ENCODE results near the gene HSPB2. TPM values are rescaled to one million over a fixed set of nuclear protein-coding genes. Genes with fewer than 3 reads are reported as not detected.

The HSPB2 gene
- total RNA-seq, 2 experiments from 2014 or later = not detected

DNA sequence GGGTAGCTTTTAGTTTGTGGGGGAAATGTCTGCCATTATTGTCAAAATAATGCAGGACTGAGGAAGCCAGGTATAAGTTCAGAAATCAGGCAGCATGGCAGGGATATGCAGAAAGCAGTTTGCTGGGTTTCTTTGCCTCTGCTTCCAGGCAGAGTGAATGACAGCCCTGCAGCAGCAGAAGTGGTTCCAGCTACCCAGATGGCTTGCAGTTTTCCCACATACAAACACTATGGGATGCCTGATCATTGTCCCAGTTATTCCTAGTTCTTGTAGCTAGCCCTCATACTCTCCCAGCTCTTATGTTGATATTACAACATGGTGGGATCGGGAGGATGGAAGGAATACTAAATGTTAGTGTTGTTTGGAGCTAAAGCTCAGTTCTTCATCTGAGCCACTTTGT is 21.8 kb downstream of the HSPB2 start:
- H3K27me3 Mint-ChIP-seq = no peaks in the 10 kb centered on the region
- H3K4me1 Mint-ChIP-seq (ENCODE audit: low read depth) = peaks cover 51% of the 10 kb centered on the region
- H3K27ac Mint-ChIP-seq = no peak overlapping the region
- H3K36me3 Mint-ChIP-seq (ENCODE audit: low read depth) = no peaks in the 10 kb centered on the region
- no peak overlapping the region for H3K4me3 Mint-ChIP-seq
- no peak for DNase-seq
- TF ChIP-seq, protein P1, sequence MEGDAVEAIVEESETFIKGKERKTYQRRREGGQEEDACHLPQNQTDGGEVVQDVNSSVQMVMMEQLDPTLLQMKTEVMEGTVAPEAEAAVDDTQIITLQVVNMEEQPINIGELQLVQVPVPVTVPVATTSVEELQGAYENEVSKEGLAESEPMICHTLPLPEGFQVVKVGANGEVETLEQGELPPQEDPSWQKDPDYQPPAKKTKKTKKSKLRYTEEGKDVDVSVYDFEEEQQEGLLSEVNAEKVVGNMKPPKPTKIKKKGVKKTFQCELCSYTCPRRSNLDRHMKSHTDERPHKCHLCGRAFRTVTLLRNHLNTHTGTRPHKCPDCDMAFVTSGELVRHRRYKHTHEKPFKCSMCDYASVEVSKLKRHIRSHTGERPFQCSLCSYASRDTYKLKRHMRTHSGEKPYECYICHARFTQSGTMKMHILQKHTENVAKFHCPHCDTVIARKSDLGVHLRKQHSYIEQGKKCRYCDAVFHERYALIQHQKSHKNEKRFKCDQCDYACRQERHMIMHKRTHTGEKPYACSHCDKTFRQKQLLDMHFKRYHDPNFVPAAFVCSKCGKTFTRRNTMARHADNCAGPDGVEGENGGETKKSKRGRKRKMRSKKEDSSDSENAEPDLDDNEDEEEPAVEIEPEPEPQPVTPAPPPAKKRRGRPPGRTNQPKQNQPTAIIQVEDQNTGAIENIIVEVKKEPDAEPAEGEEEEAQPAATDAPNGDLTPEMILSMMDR (IDR thresholded peaks at IDR 0.05) = no peak
- ChIA-PET POLR2A (interaction anchor here (1.2 to 1.4 kb wide), 2 partner anchors 10 to 43 kb away, joined by 3 to 5 read pairs; no protein-coding TSS in a partner anchor), CTCF (interaction anchor here (0.8 to 19.6 kb wide), 7 partner anchors 46 to 346 kb away, joined by 3 to 223 read pairs (median 4); no protein-coding TSS in a partner anchor)
- H3K9me3 Mint-ChIP-seq = no peaks in the 10 kb centered on the region
- no peak for ATAC-seq
- intact Hi-C loops (cut with micrococcal nuclease) = loop anchor here (10.0 kb wide), 1 partner anchor 90 kb away; the partner anchor contains the start of gene DLAT

DNA sequence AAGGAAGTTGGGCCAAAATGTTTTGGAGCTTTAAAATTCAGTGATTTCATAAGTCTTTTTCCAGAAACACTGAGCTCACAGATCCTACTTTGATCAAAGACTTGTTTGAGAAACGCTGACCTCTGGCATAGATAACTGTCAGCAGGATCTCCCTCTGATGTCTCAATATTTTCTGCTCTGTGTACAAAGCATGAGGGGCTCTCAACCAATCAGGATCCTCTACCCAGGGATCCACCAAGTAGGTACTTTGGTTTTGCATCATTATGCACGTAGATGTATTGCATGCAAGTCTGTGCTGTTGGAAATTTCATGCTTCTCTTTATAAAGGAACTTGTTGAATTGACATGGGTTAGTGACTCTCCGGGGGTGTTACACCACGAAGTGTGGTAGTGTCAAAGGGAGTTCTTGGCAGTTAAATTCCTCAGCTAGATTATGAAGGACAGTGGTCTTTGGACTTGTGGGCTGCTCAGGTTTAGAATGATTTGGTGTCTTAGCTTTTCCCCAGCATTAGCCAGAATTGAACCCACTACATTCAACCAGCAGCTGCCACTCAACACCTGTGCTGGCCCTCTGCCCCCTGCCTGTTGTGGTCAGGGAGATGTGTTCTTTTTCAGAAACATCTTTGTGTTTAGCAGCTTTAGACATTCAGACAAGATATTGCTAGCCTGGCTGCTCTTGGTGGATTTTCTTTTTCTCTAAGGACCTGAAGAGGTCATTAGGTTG is 22.9 kb downstream of the HSPB2 start:
- Mint-ChIP-seq H3K9me3 (no peaks in the 10 kb centered on the region), H3K36me3 (ENCODE audit: low read depth) (no peaks in the 10 kb centered on the region), H3K4me1 (ENCODE audit: low read depth) (peaks cover 54% of the 10 kb centered on the region), H3K27ac (peak overlapping the region; percentile 89), H3K4me3 (peak overlapping the region; percentile 26), H3K27me3 (no peaks in the 10 kb centered on the region)
- ChIA-PET POLR2A (interaction anchor here (0.8 to 2.0 kb wide), 5 partner anchors 9 to 151 kb away, joined by 3 to 13 read pairs (median 3); partner anchors contain the start of genes DLAT and TIMM8B), CTCF (interaction anchor here (0.7 to 19.6 kb wide), 7 partner anchors 9 to 121 kb away, joined by 3 to 223 read pairs (median 4); partner anchors contain the start of gene FDXACB1)
- ATAC-seq (peak; percentile 27), DNase-seq (peak; percentile 44)
- intact Hi-C loops (cut with micrococcal nuclease) = loop anchor here (5.0 to 10.0 kb wide), 2 partner anchors 42 to 89 kb away; partner anchors contain the start of gene DLAT
- TF ChIP-seq, protein P1 (IDR thresholded peaks at IDR 0.05) = no peak

DNA sequence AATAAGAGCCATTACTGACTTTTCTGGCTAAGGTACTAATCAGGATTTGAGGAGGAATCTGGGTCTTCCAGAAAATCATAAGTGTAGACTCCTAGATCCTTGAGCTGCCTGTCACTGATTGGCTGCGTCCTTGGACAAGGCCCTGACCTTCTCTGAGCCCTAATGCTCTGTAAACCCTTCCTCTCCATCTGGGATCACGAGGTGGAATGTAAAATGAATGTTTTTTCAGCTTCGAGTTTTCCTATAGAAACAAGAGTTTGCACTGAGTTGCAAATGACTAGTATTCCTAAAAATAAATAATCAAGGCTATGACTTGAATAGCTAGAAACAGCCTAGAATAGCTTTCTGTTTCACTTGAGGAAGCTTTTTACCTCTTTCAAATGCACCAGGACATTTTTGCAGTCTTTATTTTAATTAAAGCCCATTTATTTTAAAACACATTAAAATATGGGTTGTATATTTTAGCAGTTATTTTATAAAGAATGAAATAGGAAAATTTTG is 23.6 kb downstream of the HSPB2 start:
- TF ChIP-seq, protein P1 (IDR thresholded peaks at IDR 0.05) = no peak
- H3K4me3 Mint-ChIP-seq = peak overlapping the region; percentile 75
- peaks cover 60% of the 10 kb centered on the region for H3K4me1 Mint-ChIP-seq (ENCODE audit: low read depth)
- DNase-seq (no peak), ATAC-seq (no peak)
- H3K27ac Mint-ChIP-seq = peak overlapping the region; percentile 89
- POLR2A ChIA-PET = interaction anchor here (0.7 to 2.0 kb wide), 5 partner anchors 8 to 150 kb away, joined by 3 to 13 read pairs (median 3); partner anchors contain the start of genes DLAT and TIMM8B
- H3K9me3 Mint-ChIP-seq = no peaks in the 10 kb centered on the region
- H3K36me3 Mint-ChIP-seq (ENCODE audit: low read depth) = no peaks in the 10 kb centered on the region
- no peaks in the 10 kb centered on the region for H3K27me3 Mint-ChIP-seq
- intact Hi-C loops (cut with micrococcal nuclease) = loop anchor here (5.0 to 10.0 kb wide), 2 partner anchors 41 to 89 kb away; partner anchors contain the start of gene DLAT
- CTCF ChIA-PET = interaction anchor here (0.7 to 19.6 kb wide), 6 partner anchors 9 to 121 kb away, joined by 3 to 223 read pairs (median 4); partner anchors contain the start of gene FDXACB1

DNA sequence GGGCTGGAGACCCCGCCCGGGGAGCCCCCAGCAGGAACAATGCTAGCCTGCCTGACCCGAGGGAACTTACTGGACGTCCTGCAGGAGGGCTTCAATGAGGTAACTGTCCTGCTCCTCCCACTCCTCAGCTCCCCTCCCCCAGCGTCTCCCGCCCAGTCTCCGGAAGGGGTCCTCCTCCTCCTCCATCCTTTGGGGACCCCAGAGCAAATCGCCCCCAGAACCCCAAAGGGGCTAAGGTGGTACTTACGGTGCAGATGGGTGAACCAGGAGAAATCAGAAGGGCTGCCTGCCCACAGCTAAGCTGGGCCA is 24.9 kb downstream of the HSPB2 start:
- Mint-ChIP-seq H3K4me1 (ENCODE audit: low read depth) (peaks cover 61% of the 10 kb centered on the region), H3K27me3 (no peaks in the 10 kb centered on the region), H3K9me3 (no peaks in the 10 kb centered on the region), H3K27ac (peak overlapping the region; percentile 82), H3K36me3 (ENCODE audit: low read depth) (no peaks in the 10 kb centered on the region), H3K4me3 (peak overlapping the region; percentile 75)
- CTCF ChIA-PET = interaction anchor here (0.6 to 19.6 kb wide), 4 partner anchors 9 to 368 kb away, joined by 3 to 223 read pairs (median 8); no protein-coding TSS in a partner anchor
- TF ChIP-seq, protein P1 (IDR thresholded peaks at IDR 0.05) = no peak
- DNase-seq (no peak), ATAC-seq (no peak)
- intact Hi-C loops (cut with micrococcal nuclease) = loop anchor here (5.0 to 10.0 kb wide), 2 partner anchors 40 to 87 kb away; partner anchors contain the start of gene DLAT
- POLR2A ChIA-PET = interaction anchor here (0.8 to 3.2 kb wide), 2 partner anchors 10 to 40 kb away, joined by 3 to 16 read pairs; no protein-coding TSS in a partner anchor

All from activated CD8-positive, alpha-beta T cell treated with anti-CD3 and anti-CD28 coated beads for 36 hours (primary cell).